ENCODE data around the gene NMRK2. TPM values are rescaled to one million over a fixed set of nuclear protein-coding genes. Genes with fewer than 3 reads are reported as not detected.

The NMRK2 gene
- total RNA-seq, 2 donors from 2014 or later, result 0.27 TPM; not detected in 1

DNA sequence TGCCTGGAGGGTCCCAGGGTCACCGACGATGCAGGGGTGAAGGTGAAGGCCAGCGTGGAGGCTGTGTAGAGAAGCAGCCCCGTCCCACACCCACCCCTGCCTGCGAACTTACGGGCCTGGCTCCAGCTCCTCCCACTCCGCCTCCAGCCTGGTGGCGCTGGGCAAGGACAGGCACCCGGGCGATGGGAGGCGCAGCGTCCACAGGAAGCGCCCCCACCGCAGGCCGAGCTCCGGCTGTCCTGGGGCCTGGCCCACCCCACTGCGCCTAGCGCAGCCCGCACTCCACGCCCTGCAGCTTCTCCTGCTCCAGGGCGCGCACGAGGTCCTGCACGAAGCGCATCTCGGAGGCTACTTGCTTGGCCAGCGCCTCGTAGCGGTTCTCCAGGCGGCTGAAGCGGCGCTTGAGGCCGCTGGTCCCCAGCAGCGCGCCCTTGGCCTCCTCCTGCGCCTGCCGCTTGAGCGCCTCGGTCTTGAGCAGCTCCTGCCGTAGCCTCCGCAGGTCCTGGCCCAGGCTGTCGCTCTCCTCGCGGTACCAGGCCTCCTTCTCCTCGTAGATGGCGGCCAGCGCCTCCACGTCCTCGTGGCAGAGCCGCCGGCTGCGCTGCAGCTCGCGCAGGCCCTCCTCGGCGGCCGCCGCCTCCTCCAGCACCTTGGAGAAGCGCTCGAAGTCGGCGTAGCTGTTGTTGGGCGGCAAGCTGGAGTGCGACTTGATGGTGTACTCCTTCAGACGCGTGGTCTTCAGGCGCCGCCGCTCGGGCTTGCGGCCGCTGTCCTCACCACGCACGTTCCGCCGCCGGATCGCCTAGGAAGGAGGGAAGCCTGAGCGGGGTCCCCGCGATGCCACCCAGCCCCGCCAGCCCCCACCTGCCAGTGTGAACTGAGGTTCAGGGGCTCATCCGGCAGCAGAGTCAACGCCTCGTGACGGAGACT is 26.2 kb downstream of the NMRK2 start:
- Histone ChIP-seq H3K27me3 (no peaks in the 10 kb centered on the region), H3K27ac (no peak overlapping the region)

DNA sequence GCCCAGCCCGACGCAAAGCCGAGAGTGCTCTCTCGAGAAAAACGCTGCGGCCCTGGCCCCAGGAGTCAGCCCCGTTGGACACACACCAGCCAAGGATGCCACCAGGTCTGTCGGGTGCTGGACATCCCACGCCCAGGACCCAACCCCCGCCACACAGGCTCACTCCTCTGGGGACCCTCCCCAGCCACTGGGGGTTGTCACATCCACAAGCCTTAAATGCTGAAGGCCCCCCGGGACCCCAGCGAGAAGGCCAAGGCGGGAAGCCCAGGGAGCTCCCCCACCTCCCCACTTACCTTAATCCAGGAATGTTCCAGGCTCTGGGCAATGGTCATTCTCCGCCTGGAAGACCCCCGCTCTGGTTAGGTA is 26.9 kb downstream of the NMRK2 start:
- intact Hi-C loops (cut with DNase I), result no loop called here
- TF ChIP-seq, protein P1, sequence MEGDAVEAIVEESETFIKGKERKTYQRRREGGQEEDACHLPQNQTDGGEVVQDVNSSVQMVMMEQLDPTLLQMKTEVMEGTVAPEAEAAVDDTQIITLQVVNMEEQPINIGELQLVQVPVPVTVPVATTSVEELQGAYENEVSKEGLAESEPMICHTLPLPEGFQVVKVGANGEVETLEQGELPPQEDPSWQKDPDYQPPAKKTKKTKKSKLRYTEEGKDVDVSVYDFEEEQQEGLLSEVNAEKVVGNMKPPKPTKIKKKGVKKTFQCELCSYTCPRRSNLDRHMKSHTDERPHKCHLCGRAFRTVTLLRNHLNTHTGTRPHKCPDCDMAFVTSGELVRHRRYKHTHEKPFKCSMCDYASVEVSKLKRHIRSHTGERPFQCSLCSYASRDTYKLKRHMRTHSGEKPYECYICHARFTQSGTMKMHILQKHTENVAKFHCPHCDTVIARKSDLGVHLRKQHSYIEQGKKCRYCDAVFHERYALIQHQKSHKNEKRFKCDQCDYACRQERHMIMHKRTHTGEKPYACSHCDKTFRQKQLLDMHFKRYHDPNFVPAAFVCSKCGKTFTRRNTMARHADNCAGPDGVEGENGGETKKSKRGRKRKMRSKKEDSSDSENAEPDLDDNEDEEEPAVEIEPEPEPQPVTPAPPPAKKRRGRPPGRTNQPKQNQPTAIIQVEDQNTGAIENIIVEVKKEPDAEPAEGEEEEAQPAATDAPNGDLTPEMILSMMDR (IDR thresholded peaks at IDR 0.05), result no peak
- Histone ChIP-seq H3K27ac (no peak overlapping the region), H3K36me3 (peaks cover 16% of the 10 kb centered on the region), H3K9me3 (no peaks in the 10 kb centered on the region), H3K9ac (ENCODE audit: low read depth in 2 of 2, low read length in 2 of 2) (no peak overlapping the region), H3K4me1 (no peaks in the 10 kb centered on the region), H3K4me3 (no peak overlapping the region), H3K27me3 (no peaks in the 10 kb centered on the region)
- DNase-seq, result no peak

More for the DNA sequence above, 26.2 kb downstream of the NMRK2 start:
- H3K36me3 ChIP-seq, result peaks cover 16% of the 10 kb centered on the region
- H3K9me3 ChIP-seq, result no peaks in the 10 kb centered on the region
- intact Hi-C loops (cut with DNase I), result no loop called here
- no peak overlapping the region for H3K9ac ChIP-seq (ENCODE audit: low read depth in 2 of 2, low read length in 2 of 2)
- TF ChIP-seq, protein P1 (IDR thresholded peaks at IDR 0.05), result no peak
- no peak overlapping the region for H3K4me3 ChIP-seq
- H3K4me1 ChIP-seq, result no peaks in the 10 kb centered on the region
- DNase-seq, result no peak

DNA sequence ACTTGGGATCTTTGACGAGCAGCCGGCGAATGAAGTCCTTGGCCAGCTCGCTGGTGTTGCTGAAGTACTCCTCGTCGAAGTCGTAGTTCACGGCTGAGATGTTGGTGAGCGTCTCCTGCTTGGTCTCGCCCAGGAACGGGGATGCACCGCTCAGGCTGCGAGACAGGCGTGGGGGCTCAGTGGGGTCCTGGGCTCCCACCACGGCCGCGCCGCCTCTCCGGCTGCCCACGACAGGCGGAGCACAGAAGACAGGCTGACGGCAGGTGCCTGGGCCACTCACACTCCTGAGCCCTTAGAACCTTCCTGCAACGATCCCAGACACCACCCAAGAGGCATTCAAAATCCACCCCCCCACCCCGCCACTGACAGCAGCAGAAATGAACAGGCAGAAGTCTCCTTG is 28.1 kb downstream of the NMRK2 start:
- Histone ChIP-seq H3K4me3 (no peak overlapping the region), H3K27ac (no peak overlapping the region), H3K27me3 (no peaks in the 10 kb centered on the region), H3K36me3 (peaks cover 16% of the 10 kb centered on the region), H3K9ac (ENCODE audit: low read depth in 2 of 2, low read length in 2 of 2) (no peak overlapping the region), H3K9me3 (no peaks in the 10 kb centered on the region), H3K4me1 (peaks cover 4% of the 10 kb centered on the region)
- intact Hi-C loops (cut with DNase I), result no loop called here
- DNase-seq, result no peak
- TF ChIP-seq, protein P1 (IDR thresholded peaks at IDR 0.05), result no peak

DNA sequence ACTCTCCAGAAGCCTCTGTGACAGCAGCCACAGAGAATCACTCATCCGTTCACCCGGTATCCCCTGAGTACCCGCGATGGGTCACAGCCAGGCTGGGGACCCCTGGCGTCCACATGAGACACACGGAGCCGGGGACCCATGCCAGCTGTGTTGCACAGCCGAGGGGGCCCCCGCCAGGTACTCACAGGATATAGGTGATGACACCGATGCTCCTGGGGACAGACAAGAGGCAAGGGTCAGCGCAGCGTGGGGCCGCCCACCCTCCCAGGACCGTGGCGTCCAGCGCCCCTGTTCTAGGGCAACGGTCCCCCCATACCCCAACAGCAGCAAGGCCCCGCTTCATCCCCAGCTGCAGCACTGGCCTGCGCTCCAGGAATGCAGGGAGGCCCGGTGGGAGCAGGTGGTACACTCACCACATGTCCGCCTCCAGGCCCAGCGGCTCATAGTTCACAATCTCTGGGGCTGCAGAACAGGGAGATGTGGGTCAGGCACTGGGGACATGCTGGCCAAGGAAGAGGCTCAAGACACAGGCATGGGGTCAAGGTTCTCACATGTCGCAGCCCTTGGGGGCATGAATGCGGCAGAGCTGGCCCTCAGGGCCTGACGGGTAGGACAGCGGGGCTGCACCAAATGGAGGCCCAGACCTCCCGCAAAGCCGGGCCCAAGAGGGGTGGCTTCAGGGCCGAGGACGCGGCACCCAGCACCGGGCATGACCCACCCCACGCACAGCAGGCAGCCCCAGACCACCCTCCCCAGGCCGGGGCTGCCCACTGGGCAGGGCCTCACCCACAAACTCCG is 30.8 kb downstream of the NMRK2 start:
- Histone ChIP-seq H3K4me3 (no peak overlapping the region), H3K9ac (ENCODE audit: low read depth in 2 of 2, low read length in 2 of 2) (no peak overlapping the region), H3K27me3 (no peaks in the 10 kb centered on the region), H3K9me3 (no peaks in the 10 kb centered on the region), H3K36me3 (peaks cover 8% of the 10 kb centered on the region), H3K27ac (no peak overlapping the region), H3K4me1 (peaks cover 16% of the 10 kb centered on the region)
- TF ChIP-seq, protein P1 (IDR thresholded peaks at IDR 0.05), result no peak
- DNase-seq, result no peak
- intact Hi-C loops (cut with DNase I), result no loop called here

DNA sequence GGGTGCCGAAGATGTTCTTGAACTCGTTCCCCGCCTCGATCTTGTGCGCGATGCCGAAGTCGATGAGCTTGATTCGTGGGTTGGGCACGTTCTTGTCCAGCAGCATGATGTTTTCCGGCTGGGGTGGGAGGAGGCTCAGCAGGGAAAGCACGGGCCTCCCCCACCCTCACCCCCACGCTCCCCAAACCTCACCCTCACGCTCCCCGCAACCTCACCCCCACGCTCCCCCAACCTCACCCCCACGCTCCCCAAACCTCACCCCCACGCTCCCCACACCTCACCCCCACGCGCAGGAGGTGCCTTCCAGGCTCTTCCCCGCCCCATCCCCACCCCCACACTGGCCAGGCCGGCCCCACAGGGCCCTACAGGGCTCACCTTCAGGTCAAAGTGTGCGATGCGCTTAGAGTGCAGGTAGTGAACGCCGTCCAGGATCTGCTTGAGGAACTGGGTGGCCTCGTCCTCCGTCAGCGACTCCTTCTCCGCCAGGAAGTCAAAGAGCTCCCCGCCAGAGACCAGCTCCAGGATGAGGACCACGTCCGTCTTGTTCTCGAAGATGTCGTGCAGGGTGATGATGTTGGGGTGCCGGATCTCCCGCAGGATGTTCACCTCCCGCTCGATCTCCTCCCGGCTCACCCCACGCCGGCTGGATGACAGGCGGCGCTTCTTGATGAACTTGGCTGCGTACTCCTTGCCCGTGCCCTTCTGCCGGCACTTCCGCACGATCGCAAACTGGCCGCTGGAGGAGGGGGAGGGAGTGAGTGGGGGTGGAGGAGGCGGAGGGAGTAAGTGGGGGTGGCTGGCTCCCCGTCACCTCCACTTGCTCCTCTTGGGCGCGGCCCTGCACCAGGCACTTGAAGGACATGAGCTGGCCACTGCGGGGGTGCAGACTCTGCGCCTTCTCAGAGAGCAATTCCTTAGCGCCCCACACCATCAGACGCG is 31.7 kb downstream of the NMRK2 start:
- peaks cover 17% of the 10 kb centered on the region for H3K4me1 ChIP-seq
- H3K36me3 ChIP-seq, result no peaks in the 10 kb centered on the region
- intact Hi-C loops (cut with DNase I), result no loop called here
- no peak overlapping the region for H3K4me3 ChIP-seq
- DNase-seq, result no peak
- TF ChIP-seq, protein P1 (IDR thresholded peaks at IDR 0.05), result no peak
- no peak overlapping the region for H3K27ac ChIP-seq
- no peak overlapping the region for H3K9ac ChIP-seq (ENCODE audit: low read depth in 2 of 2, low read length in 2 of 2)
- H3K9me3 ChIP-seq, result no peaks in the 10 kb centered on the region
- H3K27me3 ChIP-seq, result no peaks in the 10 kb centered on the region

Measured in colonic mucosa (tissue), 4 donors.